Heart left ventricle (tissue), 16 donors: ENCODE measurements around the gene NCSTN. TPM values are rescaled to one million over a fixed set of nuclear protein-coding genes. Genes with fewer than 3 reads are reported as not detected.

Experiments
- ATAC-seq, 4 donors: fragments of 200-7000 bp; cut with Tn5 transposase; one replicate each; pipeline ENCODE4 v1.9.1; 2020 to 2022; ENCODE audit warnings: moderate library complexity in 4 of 4, mild to moderate bottlenecking in 3 of 4, moderate number of reproducible peaks in 1 of 4
- DNase-seq, 5 donors: peaks; one replicate each; pipeline ENCODE4 v3.0.0-alpha.2; 2020
- H3K27ac ChIP-seq, 12 donors: fragments of 200-600 bp; sonication (generic) in 4 of 12; one replicate each; pipeline versions ENCODE4 v1.5.0 to v1.8.0; 2016 to 2022; ENCODE audit warnings: mild to moderate bottlenecking in 2 of 12
- H3K27me3 ChIP-seq, 9 donors: fragments of 200-600 bp; sonication (generic) in 2 of 9; one replicate each; pipeline versions ENCODE4 v1.5.1 to v1.8.0; 2016 to 2022; ENCODE audit warnings: mild to moderate bottlenecking in 3 of 9
- H3K36me3 ChIP-seq, 9 donors: fragments of 200-600 bp; sonication (generic) in 2 of 9; one replicate each; pipeline versions ENCODE4 v1.5.0 to v1.8.0; 2018 to 2022; ENCODE audit warnings: mild to moderate bottlenecking in 2 of 9
- H3K4me1 ChIP-seq, 12 donors: fragments of 200-600 bp; sonication (generic) in 4 of 12; one replicate each; pipeline versions ENCODE4 v1.5.0 to v1.8.0; 2016 to 2022; ENCODE audit warnings: mild to moderate bottlenecking in 3 of 12
- H3K4me3 ChIP-seq, 12 donors: fragments of 200-600 bp; sonication (generic) in 4 of 12; one replicate each; pipeline versions ENCODE4 v1.5.0 to v1.8.0; 2017 to 2022; ENCODE audit warnings: mild to moderate bottlenecking in 9 of 12, moderate library complexity in 4 of 12
- H3K9me3 ChIP-seq, 12 donors: fragments of 200-600 bp; sonication (generic) in 4 of 12; one replicate each; pipeline versions ENCODE4 v1.5.0 to v1.8.0; 2016 to 2022; ENCODE audit warnings: mild to moderate bottlenecking in 1 of 12
- POLR2A ChIP-seq, 2 donors: fragments of 450-650 bp; IDR thresholded peaks; one replicate each; pipeline ENCODE4 v1.6.1; 2017; ENCODE audit warnings: antibody characterized with exemption in 2 of 2, mild to moderate bottlenecking in 2 of 2, moderate library complexity in 2 of 2
- WGBS, 4 donors: extraction: QIAGEN DNeasy Blood & Tissue Kit in 2 of 4; methylation state at CpG; one replicate each; pipeline versions ENCODE4 v1.1.5 to v1.1.7; 2013 to 2018; 5-methylcytosine and 5-hydroxymethylcytosine counted together
- intact Hi-C, 10 donors: fragments of 100-400 bp; cut with DNase I; formaldehyde crosslinking; loops; one replicate each; pipeline versions ENCODE4 v1.11.1 to v1.14.2; 2022
- polyA plus RNA-seq, 2 donors: library from polyadenylated mRNA; stranded (reverse); fragments of 200-250 nt; gene quantifications; one replicate each; pipeline ENCODE4 v1.2.3, GENCODE V29; 2013
- total RNA-seq, 9 donors: library from RNA; depleted of rRNA in 2 of 9; stranded (reverse); fragments of >200 nt in 2 of 9; fragmentation: NEBNext Ultra II Directional in 3 of 9; extraction: Animal tissue kit (Norgen Biotek cat#: 25700) in 3 of 9; gene quantifications; one replicate each; pipeline versions ENCODE4 v1.1.0 to v1.2.4, GENCODE V29; 2016 to 2023
- TF ChIP-seq, protein P1 (sequence below), 12 donors: fragments of 200-600 bp; sonication (generic) in 4 of 12; IDR thresholded peaks; one replicate each; pipeline versions ENCODE4 v1.5.0 to v1.8.0; 2018 to 2022; ENCODE audit warnings: antibody characterized with exemption in 12 of 12, mild to moderate bottlenecking in 5 of 12
- donor health status: ischemic (EF 13 %, LVEDD 7.1; RV severe dilation, severe dysfunction).
- donor health status: healthy with polysubstance abuse.
- donor health status: DM: no; HTN: yes; CAD: no.
- donor health status: DM: no; HTN: no; CAD: no.
- donor health status: ischemic (EF 25% LVEDD 6.9; RV normal size, moderate dysfunction).
- donor health status: ischemic (EF 25% LVEDD 5.7; RV mildly dilated, moderate dysfunction).
- donor health status: healthy.
- donor health status: DM: yes; HTN: yes; CAD: no.
- donor health status: ischemic (EF 35%, LVEDD 5.7; RV mildly dilated, moderate dysfunction).
- donor health status: nonischemic (EF 11% LVEDD 7.7; RV severe dilation, severe dysfunction).
- donor health status: DM: yes; HTN: yes; CAD: no.
- donor health status: PGD.
- donor health status: ischemic (EF 29% LVEDD 5.4; RV normal size, mild dysfunction).
- donor health status: nonischemic (EF 23%, LVEDD 6.1; RV moderate dilation, normal function).

The NCSTN gene
- total and polyA plus RNA-seq, 11 donors: 47.3 to 101 (median 70.8) TPM

DNA sequence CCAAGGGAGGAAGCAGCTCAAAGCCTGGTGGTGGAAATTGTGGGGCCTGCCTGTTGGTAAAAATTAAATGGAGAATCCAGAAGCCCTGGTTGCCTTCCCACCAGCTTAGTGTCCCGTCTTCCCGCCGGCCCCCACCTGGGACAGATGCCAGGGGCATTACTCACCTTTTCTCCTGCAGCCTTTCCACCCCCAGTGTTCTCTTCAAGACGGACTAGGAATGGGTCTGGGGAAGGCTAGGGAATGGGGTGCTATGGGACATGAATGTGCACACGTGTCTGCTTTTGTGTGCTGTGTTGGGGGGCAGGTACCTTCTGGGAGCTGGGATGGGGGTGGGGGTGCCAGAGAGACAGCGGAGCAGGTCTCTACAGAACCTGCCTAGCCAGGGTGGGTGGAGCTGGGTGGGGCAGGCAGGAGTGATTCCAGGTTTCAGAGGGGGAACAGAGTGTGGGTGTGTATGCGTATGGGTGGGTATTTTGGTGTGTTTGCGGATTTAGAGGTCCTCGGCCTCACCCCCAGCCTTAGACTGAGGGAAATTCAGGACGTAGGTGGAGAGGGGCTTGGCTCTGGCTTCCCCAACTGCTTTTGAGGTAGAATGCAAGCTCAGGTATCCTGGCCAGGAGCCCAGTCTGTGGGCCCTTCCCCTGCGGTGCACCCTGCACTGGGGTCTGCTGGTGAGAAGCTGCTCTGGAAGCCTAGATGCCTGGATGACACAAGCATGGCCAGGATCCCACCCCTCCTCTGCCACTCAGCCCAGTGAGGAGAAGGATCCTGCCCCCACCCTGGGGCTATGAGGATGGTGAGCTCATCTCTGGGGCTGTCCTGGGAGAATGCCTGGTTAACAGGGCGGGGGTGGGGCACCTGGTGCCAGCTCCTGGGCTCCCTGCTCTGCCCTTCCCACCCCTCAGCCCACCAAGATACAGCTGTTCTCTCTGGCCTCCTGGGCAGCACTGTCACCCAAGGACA lies 64.9 kb downstream of the NCSTN start:
- Histone ChIP-seq H3K4me1 (peaks cover 0 to 21% (median 1%) of the 10 kb centered on the region in 12 donors), H3K27ac (no peak overlapping the region), H3K36me3 (no peaks in the 10 kb centered on the region), H3K4me3 (no peak overlapping the region), H3K9me3 (no peaks in the 10 kb centered on the region), H3K27me3 (no peaks in the 10 kb centered on the region)
- no peak for ATAC-seq
- intact Hi-C loops: no loop called here
- WGBS, 4 donors: 93 to 96% (median 95%) methylated on average over 10 to 12 of the region's 12 CpGs
- no peak for DNase-seq
- TF ChIP-seq, protein P1, sequence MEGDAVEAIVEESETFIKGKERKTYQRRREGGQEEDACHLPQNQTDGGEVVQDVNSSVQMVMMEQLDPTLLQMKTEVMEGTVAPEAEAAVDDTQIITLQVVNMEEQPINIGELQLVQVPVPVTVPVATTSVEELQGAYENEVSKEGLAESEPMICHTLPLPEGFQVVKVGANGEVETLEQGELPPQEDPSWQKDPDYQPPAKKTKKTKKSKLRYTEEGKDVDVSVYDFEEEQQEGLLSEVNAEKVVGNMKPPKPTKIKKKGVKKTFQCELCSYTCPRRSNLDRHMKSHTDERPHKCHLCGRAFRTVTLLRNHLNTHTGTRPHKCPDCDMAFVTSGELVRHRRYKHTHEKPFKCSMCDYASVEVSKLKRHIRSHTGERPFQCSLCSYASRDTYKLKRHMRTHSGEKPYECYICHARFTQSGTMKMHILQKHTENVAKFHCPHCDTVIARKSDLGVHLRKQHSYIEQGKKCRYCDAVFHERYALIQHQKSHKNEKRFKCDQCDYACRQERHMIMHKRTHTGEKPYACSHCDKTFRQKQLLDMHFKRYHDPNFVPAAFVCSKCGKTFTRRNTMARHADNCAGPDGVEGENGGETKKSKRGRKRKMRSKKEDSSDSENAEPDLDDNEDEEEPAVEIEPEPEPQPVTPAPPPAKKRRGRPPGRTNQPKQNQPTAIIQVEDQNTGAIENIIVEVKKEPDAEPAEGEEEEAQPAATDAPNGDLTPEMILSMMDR (IDR thresholded peaks at IDR 0.05): no peak
- no peak for TF ChIP-seq POLR2A (IDR thresholded peaks at IDR 0.05)

Other genes with a start within 250 kb of the NCSTN start
- gene IGSF8, start 244.8 kb upstream of the NCSTN start, total RNA-seq: 10 to 100 TPM; 23.1 to 49.3 (median 24.8) TPM
- gene IGSF8, start 244.8 kb upstream of the NCSTN start, polyA plus RNA-seq: 10 to 100 TPM; 15.0 to 30.3 TPM
- 100 to 1,000 TPM; 115 to 393 (median 280) TPM for gene ATP1A2, start 227.6 kb upstream of the NCSTN start, total RNA-seq
- gene ATP1A2, start 227.6 kb upstream of the NCSTN start, polyA plus RNA-seq: 10 to 100 TPM; 29.5 to 79.3 TPM
- gene ATP1A4, start 191.8 kb upstream of the NCSTN start, total RNA-seq: 1 to 10 TPM in 1 of 9 donors, under 1 TPM in 3, not detected in 5; 0.09 to 1.3 (median 0.29) TPM
- gene ATP1A4, start 191.8 kb upstream of the NCSTN start, polyA plus RNA-seq: under 1 TPM in 1 of 2 donors, not detected in 1; 0.12 TPM
- gene CASQ1, start 152.8 kb upstream of the NCSTN start, total RNA-seq: 100 to 1,000 TPM in 1 of 9 donors, 10 to 100 TPM in 8; 23.6 to 129 (median 45.9) TPM
- 10 to 100 TPM; 35.4 to 55.9 TPM for gene CASQ1, start 152.8 kb upstream of the NCSTN start, polyA plus RNA-seq
- 100 to 1,000 TPM; 134 to 581 (median 290) TPM for gene PEA15, start 138.0 kb upstream of the NCSTN start, total RNA-seq
- 1,000 to 10,000 TPM in 1 of 2 donors, 100 to 1,000 TPM in 1; 250 to 1,078 TPM for gene PEA15, start 138.0 kb upstream of the NCSTN start, polyA plus RNA-seq
- gene DCAF8, start 80.8 kb upstream of the NCSTN start, total RNA-seq: 100 to 1,000 TPM; 111 to 161 (median 131) TPM
- 10 to 100 TPM; 78.4 to 96.9 TPM for gene DCAF8, start 80.8 kb upstream of the NCSTN start, polyA plus RNA-seq
- gene PEX19, start 58.2 kb upstream of the NCSTN start, total RNA-seq: 100 to 1,000 TPM in 1 of 9 donors, 10 to 100 TPM in 8; 65.0 to 105 (median 85.7) TPM
- 10 to 100 TPM; 22.5 to 44.8 TPM for gene PEX19, start 58.2 kb upstream of the NCSTN start, polyA plus RNA-seq
- gene COPA, start 133 bp upstream of the NCSTN start, total RNA-seq: 100 to 1,000 TPM in 6 of 9 donors, 10 to 100 TPM in 3; 78.6 to 129 (median 115) TPM
- 10 to 100 TPM; 46.9 to 97.8 TPM for gene COPA, start 133 bp upstream of the NCSTN start, polyA plus RNA-seq
- gene NHLH1, start 23.7 kb downstream of the NCSTN start, total RNA-seq: under 1 TPM in 2 of 9 donors, not detected in 7; 0.09 to 0.18 TPM
- gene NHLH1, start 23.7 kb downstream of the NCSTN start, polyA plus RNA-seq: under 1 TPM in 1 of 2 donors, not detected in 1; 0.14 TPM
- gene VANGL2, start 57.2 kb downstream of the NCSTN start, total RNA-seq: 1 to 10 TPM; 1.4 to 3.2 (median 2.0) TPM
- gene VANGL2, start 57.2 kb downstream of the NCSTN start, polyA plus RNA-seq: 1 to 10 TPM in 1 of 2 donors, under 1 TPM in 1; 0.94 to 1.4 TPM
- gene SLAMF6, start 179.9 kb downstream of the NCSTN start, total RNA-seq: 1 to 10 TPM in 2 of 9 donors, under 1 TPM in 7; 0.09 to 3.8 (median 0.31) TPM
- gene SLAMF6, start 179.9 kb downstream of the NCSTN start, polyA plus RNA-seq: under 1 TPM; 0.10 to 0.30 TPM
- gene CD84, start 236.1 kb downstream of the NCSTN start, total RNA-seq: 10 to 100 TPM in 2 of 9 donors, 1 to 10 TPM in 6, under 1 TPM in 1; 0.90 to 36.2 (median 1.4) TPM
- under 1 TPM; 0.49 to 0.61 TPM for gene CD84, start 236.1 kb downstream of the NCSTN start, polyA plus RNA-seq